Progenitor cell of endocrine pancreas (in vitro differentiated cells): Measurements from ENCODE around the gene GGTLC2. TPM values are rescaled to one million over a fixed set of nuclear protein-coding genes. Genes with fewer than 3 reads are reported as not detected.

Experiments used
- DNase-seq: peaks from one replicate; pipeline ENCODE4 v3.0.0; 2021; ENCODE audit warnings: low spot score; ENCODE audit not compliant: unreplicated experiment
- H3K27ac Mint-ChIP-seq: 2 replicates; pipeline ENCODE4 v1.8.0; 2021; ENCODE audit warnings: mild to moderate bottlenecking, moderate library complexity, mixed read lengths
- H3K27me3 Mint-ChIP-seq: 2 replicates; pipeline ENCODE4 v1.8.0; 2021; ENCODE audit warnings: mixed read lengths
- H3K36me3 Mint-ChIP-seq: 2 replicates; pipeline ENCODE4 v1.8.0; 2022; ENCODE audit warnings: mixed read lengths; ENCODE audit not compliant: insufficient read depth
- H3K4me1 Mint-ChIP-seq: 2 replicates; pipeline ENCODE4 v1.8.0; 2021; ENCODE audit warnings: low read depth, mixed read lengths
- H3K4me3 Mint-ChIP-seq: 2 replicates; pipeline ENCODE4 v1.8.0; 2021; ENCODE audit warnings: low read depth, mild to moderate bottlenecking, moderate library complexity, mixed read lengths
- H3K9me3 Mint-ChIP-seq: 2 replicates; pipeline ENCODE4 v1.8.0; 2021; ENCODE audit warnings: low read depth, mixed read lengths
- total RNA-seq: library from RNA; stranded (reverse); gene quantifications from 2 replicates; pipeline ENCODE4 v1.2.1, GENCODE V29; 2021
- TF ChIP-seq, protein P1 (sequence below): fragments of 200-600 bp; sonication (generic); IDR thresholded peaks from one replicate; pipeline ENCODE4 v1.5.0; 2021; ENCODE audit warnings: antibody characterized with exemption, mild to moderate bottlenecking; ENCODE audit not compliant: unreplicated experiment

The GGTLC2 gene
- total RNA-seq, 1 donor from 2014 or later, result not detected

DNA sequence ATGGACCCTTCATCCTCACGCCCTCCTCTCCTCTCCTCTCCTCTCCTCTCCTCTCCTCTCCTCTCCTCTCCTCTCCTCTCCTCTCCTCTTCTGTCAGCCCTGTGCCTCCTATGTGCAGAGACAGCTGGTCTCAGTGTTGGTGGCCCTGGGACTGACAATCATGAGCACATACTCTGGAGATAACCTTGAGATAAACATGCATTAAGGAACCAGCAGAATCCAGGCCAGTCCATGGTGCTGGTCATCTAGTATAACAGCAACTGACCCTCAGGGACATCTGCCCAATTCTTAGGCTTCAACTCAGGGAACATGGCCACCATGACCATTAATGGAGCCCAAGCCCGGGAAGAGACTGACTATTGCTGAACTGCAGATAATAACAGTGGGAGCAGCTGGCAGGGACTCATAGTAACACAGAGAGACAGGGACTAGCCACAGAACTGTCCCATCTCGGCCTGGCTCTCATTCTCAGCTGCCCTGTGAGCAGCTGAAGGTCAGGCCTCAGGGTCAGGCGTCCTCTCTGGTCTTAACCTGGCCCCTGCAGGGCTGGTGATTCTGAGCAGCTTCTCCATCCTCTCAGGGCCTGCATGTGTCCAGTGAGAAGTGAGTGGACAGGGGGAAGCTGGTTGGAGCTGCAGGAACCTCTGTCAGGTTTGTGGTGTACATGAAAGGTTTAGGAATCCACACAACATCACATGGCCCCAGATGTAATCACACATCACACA lies 45.4 kb downstream of the GGTLC2 start:
- no peaks in the 10 kb centered on the region for H3K36me3 Mint-ChIP-seq
- H3K9me3 Mint-ChIP-seq, result no peaks in the 10 kb centered on the region
- peaks cover 42% of the 10 kb centered on the region for H3K27me3 Mint-ChIP-seq
- H3K27ac Mint-ChIP-seq, result no peak overlapping the region
- H3K4me1 Mint-ChIP-seq, result peaks cover 21% of the 10 kb centered on the region
- TF ChIP-seq, protein P1, sequence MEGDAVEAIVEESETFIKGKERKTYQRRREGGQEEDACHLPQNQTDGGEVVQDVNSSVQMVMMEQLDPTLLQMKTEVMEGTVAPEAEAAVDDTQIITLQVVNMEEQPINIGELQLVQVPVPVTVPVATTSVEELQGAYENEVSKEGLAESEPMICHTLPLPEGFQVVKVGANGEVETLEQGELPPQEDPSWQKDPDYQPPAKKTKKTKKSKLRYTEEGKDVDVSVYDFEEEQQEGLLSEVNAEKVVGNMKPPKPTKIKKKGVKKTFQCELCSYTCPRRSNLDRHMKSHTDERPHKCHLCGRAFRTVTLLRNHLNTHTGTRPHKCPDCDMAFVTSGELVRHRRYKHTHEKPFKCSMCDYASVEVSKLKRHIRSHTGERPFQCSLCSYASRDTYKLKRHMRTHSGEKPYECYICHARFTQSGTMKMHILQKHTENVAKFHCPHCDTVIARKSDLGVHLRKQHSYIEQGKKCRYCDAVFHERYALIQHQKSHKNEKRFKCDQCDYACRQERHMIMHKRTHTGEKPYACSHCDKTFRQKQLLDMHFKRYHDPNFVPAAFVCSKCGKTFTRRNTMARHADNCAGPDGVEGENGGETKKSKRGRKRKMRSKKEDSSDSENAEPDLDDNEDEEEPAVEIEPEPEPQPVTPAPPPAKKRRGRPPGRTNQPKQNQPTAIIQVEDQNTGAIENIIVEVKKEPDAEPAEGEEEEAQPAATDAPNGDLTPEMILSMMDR, result no peak
- no peak overlapping the region for H3K4me3 Mint-ChIP-seq
- DNase-seq, result no peak

DNA sequence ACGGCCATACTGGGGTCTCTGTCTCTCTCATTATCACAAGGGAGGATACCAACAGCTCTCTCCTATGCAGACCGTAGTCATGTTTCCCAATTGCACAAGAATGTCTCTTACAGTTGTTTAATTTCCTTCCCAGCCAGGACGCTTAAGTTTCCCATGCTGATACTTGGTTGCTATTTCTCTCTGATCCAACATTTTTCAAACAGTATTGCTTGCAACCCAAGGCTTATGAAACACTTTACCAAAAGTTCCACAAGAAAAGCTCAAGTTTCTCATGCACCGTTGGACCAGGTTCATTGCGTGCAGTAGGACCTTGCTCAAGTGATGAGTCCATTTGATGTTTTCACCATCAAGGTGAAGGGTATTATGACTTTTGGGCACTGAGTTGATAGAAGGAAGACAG lies 46.6 kb downstream of the GGTLC2 start:
- H3K27ac Mint-ChIP-seq, result no peak overlapping the region
- peaks cover 21% of the 10 kb centered on the region for H3K4me1 Mint-ChIP-seq
- no peaks in the 10 kb centered on the region for H3K36me3 Mint-ChIP-seq
- TF ChIP-seq, protein P1, result no peak
- no peaks in the 10 kb centered on the region for H3K9me3 Mint-ChIP-seq
- H3K4me3 Mint-ChIP-seq, result no peak overlapping the region
- DNase-seq, result no peak
- peaks cover 48% of the 10 kb centered on the region for H3K27me3 Mint-ChIP-seq

DNA sequence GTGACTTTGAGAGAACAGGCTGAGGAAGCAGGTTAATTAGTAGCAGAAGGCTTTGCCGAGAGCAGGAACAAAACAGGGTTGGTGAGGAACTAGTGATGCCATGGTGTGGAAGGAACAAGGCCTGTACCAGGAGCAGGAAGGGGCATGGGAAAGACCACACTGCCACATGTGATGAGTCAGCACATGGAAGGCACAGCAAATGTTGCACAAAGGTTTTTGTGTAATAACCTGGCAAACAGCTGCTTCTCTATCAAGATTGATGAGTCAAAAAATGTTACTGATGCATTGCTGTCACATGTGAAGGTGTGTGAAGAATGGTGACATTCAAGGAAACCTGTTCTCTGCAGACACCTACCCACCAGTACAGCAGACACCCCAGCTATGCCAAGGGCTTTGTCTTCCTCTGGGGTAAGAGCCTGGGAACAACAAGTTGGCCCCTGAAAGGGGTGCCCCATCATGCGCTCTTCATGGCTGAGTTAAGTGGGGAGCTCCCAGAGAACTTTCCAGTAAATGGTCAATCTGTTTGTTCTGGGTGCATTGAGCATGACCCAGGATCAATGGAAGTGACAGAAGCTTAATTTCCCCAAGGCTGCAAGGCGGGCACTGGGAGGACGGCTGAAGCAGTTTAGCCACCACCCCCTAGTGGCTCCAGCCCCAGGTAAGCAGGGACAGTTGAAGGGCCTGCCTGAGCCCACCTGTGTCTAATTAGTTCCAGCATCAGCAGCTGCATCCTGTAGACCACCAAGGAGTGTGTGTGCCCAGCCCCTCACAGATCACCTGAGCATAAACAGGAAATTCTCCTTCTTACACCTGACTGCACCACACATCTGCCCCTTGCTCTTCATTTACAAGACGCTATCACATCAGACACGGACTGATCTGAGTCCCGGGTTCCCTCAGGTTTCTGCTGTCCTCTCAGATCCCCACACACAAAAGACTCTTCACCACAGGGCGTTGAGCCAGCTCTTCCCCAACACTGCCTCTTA lies 47.6 kb downstream of the GGTLC2 start:
- TF ChIP-seq, protein P1, result no peak
- Mint-ChIP-seq H3K27ac (peak overlapping the region; percentile 78), H3K9me3 (no peaks in the 10 kb centered on the region), H3K36me3 (no peaks in the 10 kb centered on the region), H3K4me1 (peaks cover 21% of the 10 kb centered on the region), H3K4me3 (no peak overlapping the region), H3K27me3 (peaks cover 49% of the 10 kb centered on the region)
- DNase-seq, result no peak

DNA sequence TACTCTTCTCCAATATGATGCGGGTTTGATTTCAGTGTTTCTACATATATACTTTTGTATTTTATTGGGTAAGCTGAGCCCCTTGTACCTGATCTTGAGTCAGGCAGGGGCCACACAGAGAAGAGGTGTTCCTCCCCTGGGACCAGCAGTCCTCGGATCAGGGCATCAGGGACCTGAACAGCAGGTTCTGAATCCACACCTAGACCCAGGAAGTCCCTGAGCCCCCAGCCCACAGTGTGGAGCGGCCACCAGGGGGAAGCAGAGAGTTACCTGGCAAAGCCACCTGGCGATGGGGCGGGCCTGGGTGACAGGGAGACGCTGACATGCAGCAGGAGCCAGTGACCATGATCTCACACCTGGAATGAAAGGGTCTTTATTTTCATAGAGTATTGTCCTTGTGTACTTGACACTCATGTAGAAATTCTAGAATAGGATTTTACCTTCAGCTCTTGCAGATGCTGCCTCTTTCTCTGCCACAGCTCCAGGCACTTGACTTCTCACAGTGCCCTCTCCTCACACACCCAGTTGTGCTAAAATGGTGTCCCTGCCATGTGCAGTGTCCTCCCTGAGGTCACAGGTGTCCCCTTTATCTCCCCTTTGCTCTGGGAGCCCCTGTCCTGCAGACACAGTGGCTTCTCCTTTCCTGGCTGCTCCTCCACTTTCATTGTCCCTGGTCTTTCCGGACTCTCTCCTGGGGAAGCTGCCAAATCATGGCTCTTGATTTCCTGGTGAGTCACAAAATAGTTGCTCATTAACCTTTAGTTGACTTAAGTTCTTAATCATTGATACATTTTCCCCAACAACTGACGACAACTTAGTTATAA lies 48.5 kb downstream of the GGTLC2 start:
- Mint-ChIP-seq H3K27me3 (peaks cover 44% of the 10 kb centered on the region), H3K4me1 (peaks cover 21% of the 10 kb centered on the region), H3K27ac (peak overlapping the region; percentile 94), H3K36me3 (no peaks in the 10 kb centered on the region), H3K4me3 (no peak overlapping the region), H3K9me3 (no peaks in the 10 kb centered on the region)
- peak; percentile 65 for DNase-seq
- TF ChIP-seq, protein P1, result peak; percentile 74

DNA sequence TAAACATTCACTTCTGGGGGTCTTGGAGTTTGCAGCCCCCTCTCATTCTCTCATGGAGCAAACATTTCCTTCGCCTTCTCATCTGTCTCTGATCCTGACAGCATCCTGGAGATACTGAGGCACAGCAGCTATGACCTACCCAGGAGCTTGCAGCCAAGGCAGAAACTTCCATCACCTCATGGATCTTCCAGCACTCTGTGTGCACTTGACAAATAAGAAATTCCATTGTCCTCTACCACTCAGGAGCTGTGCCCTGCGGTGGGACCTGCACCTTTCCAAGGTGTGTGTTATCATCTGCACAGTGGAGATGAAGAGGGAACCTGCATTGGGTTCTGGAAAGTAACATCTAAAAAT lies 49.1 kb downstream of the GGTLC2 start:
- peaks cover 21% of the 10 kb centered on the region for H3K4me1 Mint-ChIP-seq
- H3K36me3 Mint-ChIP-seq, result no peaks in the 10 kb centered on the region
- peaks cover 45% of the 10 kb centered on the region for H3K27me3 Mint-ChIP-seq
- H3K27ac Mint-ChIP-seq, result peak overlapping the region; percentile 43
- DNase-seq, result no peak
- H3K4me3 Mint-ChIP-seq, result no peak overlapping the region
- H3K9me3 Mint-ChIP-seq, result no peaks in the 10 kb centered on the region
- TF ChIP-seq, protein P1, result no peak
